Upper lobe of left lung (tissue), 4 donors: Measurements from ENCODE around the gene EML5.

Source experiments
- CTCF ChIP-seq, 6 experiments: fragments of 450-650 bp in 4 of 6; fragments of 200-600 bp in 2 of 6; sonication (generic) in 2 of 6; IDR thresholded peaks; one replicate each; pipeline ENCODE4 v1.5.1; 2016 to 2019; ENCODE audit warnings: antibody characterized with exemption in 6 of 6
- POLR2A ChIP-seq, 4 donors: fragments of 450-650 bp; IDR thresholded peaks; one replicate each; pipeline ENCODE4 v1.5.1; 2016 to 2017; ENCODE audit warnings: antibody characterized with exemption in 4 of 4, mild to moderate bottlenecking in 2 of 4

GRCh38 chr14:88829188-88829587 is 36.4 kb upstream of the EML5 start:
- no peak for TF ChIP-seq CTCF (IDR thresholded peaks at IDR 0.05)
- TF ChIP-seq POLR2A (IDR thresholded peaks at IDR 0.05): no peak
